ENCODE results near the gene BRD1. TPM values are rescaled to one million over a fixed set of nuclear protein-coding genes. Genes with fewer than 3 reads are reported as not detected.

Gene BRD1
- total RNA-seq, 1 donor from 2014 or later, result 40.3 TPM

GRCh38 chr22:49739138-49739537 lies 88.5 kb downstream of the BRD1 start:
- peaks cover 2% of the 10 kb centered on the region for H3K27me3 Mint-ChIP-seq (ENCODE audit: unreplicated experiment)

GRCh38 chr22:49738566-49738965 lies 89.1 kb downstream of the BRD1 start:
- Mint-ChIP-seq H3K27me3 (ENCODE audit: unreplicated experiment) (peaks cover 3% of the 10 kb centered on the region), H3K9me3 (ENCODE audit: unreplicated experiment) (peaks cover 15% of the 10 kb centered on the region), H3K27ac (ENCODE audit: unreplicated experiment) (no peak overlapping the region), H3K36me3 (ENCODE audit: low read depth, unreplicated experiment) (peaks cover 5% of the 10 kb centered on the region), H3K4me1 (ENCODE audit: unreplicated experiment) (no peaks in the 10 kb centered on the region), H3K4me3 (ENCODE audit: unreplicated experiment) (no peak overlapping the region)
- no peak for DNase-seq (ENCODE audit: low spot score)
- TF ChIP-seq CTCF (IDR thresholded peaks at IDR 0.05; ENCODE audit: unreplicated experiment), result no peak

More at GRCh38 chr22:49739138-49739537, 88.5 kb downstream of the BRD1 start:
- TF ChIP-seq CTCF (IDR thresholded peaks at IDR 0.05; ENCODE audit: unreplicated experiment), result no peak
- Mint-ChIP-seq H3K27ac (ENCODE audit: unreplicated experiment) (no peak overlapping the region), H3K36me3 (ENCODE audit: low read depth, unreplicated experiment) (peaks cover 5% of the 10 kb centered on the region), H3K9me3 (ENCODE audit: unreplicated experiment) (peaks cover 15% of the 10 kb centered on the region), H3K4me1 (ENCODE audit: unreplicated experiment) (no peaks in the 10 kb centered on the region), H3K4me3 (ENCODE audit: unreplicated experiment) (no peak overlapping the region)
- DNase-seq (ENCODE audit: low spot score), result no peak

GRCh38 chr22:49738006-49738405 lies 89.7 kb downstream of the BRD1 start:
- TF ChIP-seq CTCF (IDR thresholded peaks at IDR 0.05; ENCODE audit: unreplicated experiment), result no peak
- H3K27me3 Mint-ChIP-seq (ENCODE audit: unreplicated experiment), result peaks cover 4% of the 10 kb centered on the region
- H3K4me3 Mint-ChIP-seq (ENCODE audit: unreplicated experiment), result no peak overlapping the region

GRCh38 chr22:49737101-49737551 lies 90.5 kb downstream of the BRD1 start:
- H3K9me3 Mint-ChIP-seq (ENCODE audit: unreplicated experiment), result peaks cover 15% of the 10 kb centered on the region
- TF ChIP-seq CTCF (IDR thresholded peaks at IDR 0.05; ENCODE audit: unreplicated experiment), result no peak
- no peaks in the 10 kb centered on the region for H3K4me1 Mint-ChIP-seq (ENCODE audit: unreplicated experiment)
- DNase-seq (ENCODE audit: low spot score), result no peak
- peaks cover 5% of the 10 kb centered on the region for H3K36me3 Mint-ChIP-seq (ENCODE audit: low read depth, unreplicated experiment)
- H3K4me3 Mint-ChIP-seq (ENCODE audit: unreplicated experiment), result no peak overlapping the region
- peaks cover 4% of the 10 kb centered on the region for H3K27me3 Mint-ChIP-seq (ENCODE audit: unreplicated experiment)
- H3K27ac Mint-ChIP-seq (ENCODE audit: unreplicated experiment), result no peak overlapping the region

More at GRCh38 chr22:49738006-49738405, 89.7 kb downstream of the BRD1 start:
- H3K9me3 Mint-ChIP-seq (ENCODE audit: unreplicated experiment), result peaks cover 15% of the 10 kb centered on the region
- H3K27ac Mint-ChIP-seq (ENCODE audit: unreplicated experiment), result no peak overlapping the region
- no peaks in the 10 kb centered on the region for H3K4me1 Mint-ChIP-seq (ENCODE audit: unreplicated experiment)
- H3K36me3 Mint-ChIP-seq (ENCODE audit: low read depth, unreplicated experiment), result peaks cover 5% of the 10 kb centered on the region
- DNase-seq (ENCODE audit: low spot score), result no peak

- peaks cover 4% of the 10 kb centered on the region for H3K27me3 Mint-ChIP-seq (ENCODE audit: unreplicated experiment)
- H3K4me3 Mint-ChIP-seq (ENCODE audit: unreplicated experiment), result no peak overlapping the region
- no peak overlapping the region for H3K27ac Mint-ChIP-seq (ENCODE audit: unreplicated experiment)
- peaks cover 15% of the 10 kb centered on the region for H3K9me3 Mint-ChIP-seq (ENCODE audit: unreplicated experiment)
- DNase-seq (ENCODE audit: low spot score), result no peak
- H3K4me1 Mint-ChIP-seq (ENCODE audit: unreplicated experiment), result no peaks in the 10 kb centered on the region
- peaks cover 5% of the 10 kb centered on the region for H3K36me3 Mint-ChIP-seq (ENCODE audit: low read depth, unreplicated experiment)
- TF ChIP-seq CTCF (IDR thresholded peaks at IDR 0.05; ENCODE audit: unreplicated experiment), result no peak
Measured at GRCh38 chr22:49736538-49736937, 91.1 kb downstream of the BRD1 start.

All from endothelial cell (in vitro differentiated cells).